ENCODE measurements around the gene ZNF236.
"Not testable (repeated sequence)": the region's sequence is repeated elsewhere in the genome, so short reads cannot be mapped to it uniquely, and the experiment has no call there.

Gene ZNF236

DNA sequence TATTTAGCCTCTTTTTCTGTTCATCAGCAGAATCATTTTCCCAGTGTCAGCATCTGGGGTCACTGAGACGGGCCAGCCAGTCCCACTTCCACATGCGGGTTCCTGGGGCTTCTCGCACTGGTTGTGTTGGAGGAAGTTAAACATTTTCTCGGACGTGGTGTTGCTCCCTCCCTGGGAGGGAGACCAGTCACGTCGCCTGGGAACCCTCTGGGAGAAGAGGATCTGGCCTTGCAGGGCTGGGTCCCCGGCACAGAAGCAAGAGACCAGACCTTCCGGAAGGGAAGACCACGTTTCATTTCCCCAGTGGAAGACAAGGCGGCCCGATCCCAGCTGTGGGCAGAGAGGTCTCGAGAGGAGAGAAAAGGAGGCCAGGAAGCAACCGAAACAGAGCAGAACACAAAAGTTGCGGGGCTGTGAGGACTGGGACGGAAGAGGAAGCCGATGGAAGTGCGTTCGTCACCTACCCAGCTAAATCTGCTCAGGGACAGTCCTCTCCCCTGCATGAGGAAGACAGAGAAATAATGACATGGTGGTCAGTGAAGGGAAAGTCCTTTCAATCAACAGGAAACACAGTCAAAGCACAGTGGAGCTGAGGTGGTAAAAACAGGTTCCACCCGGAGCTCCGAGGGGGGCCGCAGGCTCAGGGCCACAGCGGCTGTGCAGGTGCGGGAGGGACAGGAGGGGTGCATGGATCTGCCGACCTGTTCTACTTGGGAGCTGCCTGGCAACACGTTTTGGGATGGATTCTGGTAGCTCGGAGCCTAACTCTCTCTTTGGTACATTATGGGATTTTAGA lies 165.9 kb downstream of the ZNF236 start:
- DNase-seq (ENCODE audit: low spot score): no peak
- H3K27ac ChIP-seq: peak overlapping the region in 1 of 2 donors; percentile 69
- TF ChIP-seq, protein P1, sequence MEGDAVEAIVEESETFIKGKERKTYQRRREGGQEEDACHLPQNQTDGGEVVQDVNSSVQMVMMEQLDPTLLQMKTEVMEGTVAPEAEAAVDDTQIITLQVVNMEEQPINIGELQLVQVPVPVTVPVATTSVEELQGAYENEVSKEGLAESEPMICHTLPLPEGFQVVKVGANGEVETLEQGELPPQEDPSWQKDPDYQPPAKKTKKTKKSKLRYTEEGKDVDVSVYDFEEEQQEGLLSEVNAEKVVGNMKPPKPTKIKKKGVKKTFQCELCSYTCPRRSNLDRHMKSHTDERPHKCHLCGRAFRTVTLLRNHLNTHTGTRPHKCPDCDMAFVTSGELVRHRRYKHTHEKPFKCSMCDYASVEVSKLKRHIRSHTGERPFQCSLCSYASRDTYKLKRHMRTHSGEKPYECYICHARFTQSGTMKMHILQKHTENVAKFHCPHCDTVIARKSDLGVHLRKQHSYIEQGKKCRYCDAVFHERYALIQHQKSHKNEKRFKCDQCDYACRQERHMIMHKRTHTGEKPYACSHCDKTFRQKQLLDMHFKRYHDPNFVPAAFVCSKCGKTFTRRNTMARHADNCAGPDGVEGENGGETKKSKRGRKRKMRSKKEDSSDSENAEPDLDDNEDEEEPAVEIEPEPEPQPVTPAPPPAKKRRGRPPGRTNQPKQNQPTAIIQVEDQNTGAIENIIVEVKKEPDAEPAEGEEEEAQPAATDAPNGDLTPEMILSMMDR (IDR thresholded peaks at IDR 0.05): no peak
- peak overlapping the region; percentile 13 for H3K4me3 ChIP-seq

DNA sequence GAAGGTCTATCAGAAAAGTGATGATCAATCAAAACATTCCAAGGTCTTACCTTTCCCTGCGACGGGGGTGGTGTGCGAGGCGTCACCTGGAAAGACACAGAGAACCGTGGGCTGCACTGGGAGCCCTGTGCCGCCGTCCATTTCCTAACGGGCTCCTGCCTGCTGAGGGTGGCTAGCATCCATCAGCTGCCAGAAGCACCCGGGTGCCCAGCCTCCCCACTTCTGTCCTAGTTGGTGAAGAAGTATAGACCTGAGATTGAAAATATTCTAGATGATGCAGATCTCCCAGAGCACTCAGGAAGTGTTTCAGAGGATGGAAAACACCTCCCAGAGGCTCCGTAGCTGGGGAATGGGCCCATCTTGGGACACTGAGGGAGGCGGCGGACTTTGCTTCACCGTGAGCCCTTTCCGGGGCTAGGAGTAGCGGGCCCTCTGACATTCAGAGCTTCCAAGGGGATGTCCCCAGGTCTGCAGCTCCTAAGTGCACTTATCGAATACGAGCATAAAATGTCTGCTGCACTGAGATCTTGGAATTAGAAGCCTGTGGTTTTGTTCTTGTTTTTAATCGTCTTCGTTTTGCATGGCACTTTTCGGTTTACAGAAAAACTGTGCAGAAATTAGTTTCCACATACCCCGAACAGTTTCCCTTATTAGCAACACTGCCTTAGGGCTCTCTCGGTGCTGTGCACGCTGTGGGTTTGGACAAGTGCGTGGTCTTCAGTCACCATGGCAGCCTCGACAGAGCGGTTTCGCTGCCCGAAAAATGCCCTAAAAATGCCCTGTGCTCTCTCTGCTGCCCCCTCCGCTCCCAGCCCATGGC lies 166.7 kb downstream of the ZNF236 start:
- no peak for DNase-seq (ENCODE audit: low spot score)
- Histone ChIP-seq H3K27ac (peak overlapping the region in 1 of 2 donors; percentile 69), H3K4me3 (peak overlapping the region; percentile 13)
- TF ChIP-seq, protein P1 (IDR thresholded peaks at IDR 0.05): no peak

DNA sequence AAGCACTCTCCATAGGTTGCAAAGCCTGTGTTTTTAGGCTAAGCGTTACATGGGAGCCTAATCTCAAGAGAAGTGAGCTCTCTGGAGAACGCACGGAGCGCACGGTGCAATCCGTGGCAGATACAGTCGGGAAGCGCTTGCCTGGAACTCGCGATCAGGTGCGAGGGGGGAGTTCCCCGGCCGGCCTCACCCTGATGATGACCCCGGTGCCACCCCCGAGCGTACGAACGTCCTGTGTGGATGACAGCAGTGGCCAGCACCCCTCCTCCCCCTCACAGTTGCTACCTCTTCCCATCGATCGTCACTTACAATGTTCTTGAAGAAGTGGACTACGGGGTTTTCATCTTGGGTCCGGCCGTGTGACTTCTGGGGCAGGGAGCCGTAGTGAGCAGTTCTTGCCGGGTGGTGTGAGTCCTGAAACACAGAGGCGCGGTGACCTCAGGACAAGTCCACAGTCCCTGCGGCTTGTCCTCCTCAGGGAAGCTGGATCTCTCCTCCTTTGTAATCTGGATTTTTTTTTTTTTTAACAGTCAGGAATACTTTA lies 167.4 kb downstream of the ZNF236 start:
- H3K27ac ChIP-seq: peak overlapping the region in 1 of 2 donors; percentile 69
- TF ChIP-seq, protein P1 (IDR thresholded peaks at IDR 0.05): no peak
- DNase-seq (ENCODE audit: low spot score): no peak
- H3K4me3 ChIP-seq: no peak overlapping the region

DNA sequence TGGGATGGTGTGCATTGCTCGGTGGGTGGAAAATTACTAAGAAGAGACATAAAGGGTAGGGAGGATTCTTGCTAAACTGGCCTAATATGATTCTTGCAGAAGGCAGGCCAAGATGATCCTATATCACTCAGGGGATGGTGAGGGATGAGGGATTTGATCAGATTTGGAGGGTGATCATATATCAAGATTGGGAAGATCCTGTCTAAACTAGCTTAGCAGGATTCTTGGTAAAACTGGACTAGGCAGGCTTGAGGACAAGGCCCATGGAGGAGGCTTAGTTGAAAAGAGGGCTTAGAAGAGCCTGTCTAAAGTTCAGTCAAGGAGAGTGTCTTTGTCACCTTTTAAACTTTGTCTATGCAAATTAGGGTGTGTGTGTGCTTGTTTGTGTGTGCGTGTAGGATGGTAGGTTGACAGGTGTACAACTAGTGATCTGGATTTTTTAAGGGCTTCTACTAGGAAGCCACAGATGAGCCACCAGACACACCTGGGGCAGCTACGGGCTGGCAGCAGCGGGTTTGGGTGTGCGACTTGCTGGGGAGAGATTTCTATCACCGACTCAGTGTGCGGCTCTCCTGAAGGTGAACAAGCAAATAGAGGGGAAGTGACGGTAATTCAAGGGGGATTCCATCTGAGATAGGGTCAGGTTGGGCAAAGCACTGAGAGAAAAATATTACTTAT lies 168.1 kb downstream of the ZNF236 start:
- not testable (repeated sequence) for DNase-seq (ENCODE audit: low spot score); H3K4me3 ChIP-seq

DNA sequence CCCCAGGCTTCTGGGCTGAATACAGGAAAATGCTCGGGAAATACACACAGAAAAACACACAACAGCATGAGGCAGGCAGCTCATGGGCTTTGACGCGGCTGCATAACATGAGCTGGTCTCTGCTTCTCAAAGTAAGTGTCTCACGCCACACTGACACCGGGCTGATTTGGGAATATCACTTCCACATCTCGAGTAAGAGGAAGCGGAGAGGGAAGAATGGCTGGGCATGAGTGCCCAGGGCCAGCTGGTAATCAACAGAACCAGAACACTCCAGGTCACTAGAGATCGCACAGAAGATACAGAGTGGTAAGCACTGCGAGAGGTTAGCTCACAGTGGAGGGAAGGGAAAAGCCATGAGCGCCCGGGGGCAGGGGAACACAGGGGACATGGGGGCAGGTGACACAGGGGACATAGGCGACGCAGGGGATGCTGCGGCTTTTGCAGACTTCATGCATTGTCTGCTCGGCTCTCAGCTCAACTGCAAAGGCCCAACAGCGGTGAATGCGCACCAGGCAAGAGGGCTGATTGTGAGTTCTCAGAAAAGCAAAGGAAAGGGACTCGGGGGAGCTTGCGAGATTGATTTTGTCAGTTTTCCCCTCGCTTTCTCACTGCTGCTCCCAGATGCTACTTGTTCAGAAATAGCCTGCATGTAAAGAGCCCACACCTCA lies 168.8 kb downstream of the ZNF236 start:
- TF ChIP-seq, protein P1 (IDR thresholded peaks at IDR 0.05): no peak
- no peak overlapping the region for H3K4me3 ChIP-seq

More for the DNA sequence above, 168.1 kb downstream of the ZNF236 start:
- H3K27ac ChIP-seq: not testable (repeated sequence)

DNA sequence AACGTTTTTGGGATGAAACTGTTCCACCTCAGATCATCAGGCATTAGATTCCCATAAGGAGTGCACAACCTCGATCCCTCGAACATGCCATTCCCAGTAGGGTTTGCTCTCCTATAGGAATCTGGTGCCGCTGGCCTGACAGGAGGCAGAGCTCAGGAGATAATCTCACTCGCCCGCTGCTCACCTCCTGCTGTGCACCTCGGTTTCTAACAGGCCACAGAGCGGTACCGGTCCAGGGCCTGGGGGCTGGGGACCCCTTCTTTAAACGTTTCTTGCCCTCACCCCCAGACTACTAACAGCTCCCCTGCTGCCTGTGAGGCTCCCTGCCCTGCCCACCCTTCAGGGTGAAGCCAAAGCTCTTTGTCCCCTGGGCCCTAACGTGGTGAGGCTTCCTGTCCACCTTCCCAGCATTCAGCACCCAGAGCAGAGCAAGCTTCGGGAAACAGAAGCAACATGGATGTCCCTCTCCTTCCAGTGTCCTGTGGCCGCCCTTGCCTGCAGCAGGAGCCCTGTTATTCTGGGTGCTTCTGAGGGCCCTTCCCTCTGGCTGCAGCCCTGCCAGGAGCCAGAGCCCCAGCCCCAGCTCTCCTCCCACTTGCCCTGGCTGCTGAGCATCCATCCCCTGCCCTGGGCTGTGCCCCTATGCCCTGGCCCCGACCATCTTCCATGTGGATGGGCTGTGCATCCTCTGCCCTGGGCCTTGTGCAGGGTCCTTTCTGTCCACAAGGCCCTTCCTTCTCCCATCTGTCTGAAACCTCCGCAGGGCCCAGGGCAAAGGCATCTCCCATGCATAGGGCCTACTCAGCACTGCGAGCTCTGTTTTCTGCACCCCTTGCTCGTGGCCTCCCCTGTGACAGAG lies 170.1 kb downstream of the ZNF236 start:
- H3K27ac ChIP-seq: no peak overlapping the region
- TF ChIP-seq, protein P1 (IDR thresholded peaks at IDR 0.05): no peak
- H3K4me3 ChIP-seq: no peak overlapping the region

More for the DNA sequence above, 168.8 kb downstream of the ZNF236 start:
- DNase-seq (ENCODE audit: low spot score): no peak
- H3K27ac ChIP-seq: no peak overlapping the region

More for the DNA sequence above, 170.1 kb downstream of the ZNF236 start:
- no peak for DNase-seq (ENCODE audit: low spot score)

Data from coronary artery (tissue), 2 donors.